ENCODE results near the gene PROZ. TPM values are rescaled to one million over a fixed set of nuclear protein-coding genes. Genes with fewer than 3 reads are reported as not detected.

The PROZ gene
- total RNA-seq, 4 donors from 2014 or later: not detected

Small RNA genes lying within 50 kb of the gene (small RNA-seq; reads per million reads assigned to genes)
- gene AL137002.1: not detected

Other genes starting within 250 kb of the PROZ start
- 10 to 100 TPM; 30.1 to 82.6 (median 45.3) TPM for gene MCF2L, start 189.4 kb upstream of the PROZ start, total RNA-seq
- gene F7, start 52.9 kb upstream of the PROZ start, total RNA-seq: not detected
- gene F10, start 35.8 kb upstream of the PROZ start, total RNA-seq: 10 to 100 TPM; 12.0 to 44.3 (median 17.3) TPM
- gene PCID2, start 50.0 kb downstream of the PROZ start, total RNA-seq: 10 to 100 TPM; 38.6 to 61.5 (median 49.5) TPM
- gene CUL4A, start 51.0 kb downstream of the PROZ start, total RNA-seq: 100 to 1,000 TPM in 2 of 4 donors, 10 to 100 TPM in 2; 67.3 to 268 (median 101) TPM
- 100 to 1,000 TPM; 114 to 166 (median 130) TPM for gene LAMP1, start 138.6 kb downstream of the PROZ start, total RNA-seq
- gene GRTP1, start 205.5 kb downstream of the PROZ start, total RNA-seq: 10 to 100 TPM in 2 of 4 donors, 1 to 10 TPM in 2; 9.0 to 19.2 (median 9.9) TPM